ENCODE data around the gene GABARAP.

The GABARAP gene

GRCh38 chr17:7224661-7225111 is 17.6 kb downstream of the GABARAP start:
- H3K4me3 ChIP-seq, result no peak overlapping the region
- no peak for TF ChIP-seq Cebpa-rat (IDR thresholded peaks at IDR 0.05)
- no peaks in the 10 kb centered on the region for H3K9me3 ChIP-seq
- H3K36me3 ChIP-seq, result peaks cover 86% of the 10 kb centered on the region
- H4K20me1 ChIP-seq, result peaks cover 65% of the 10 kb centered on the region
- H3K4me1 ChIP-seq, result peaks cover 24% of the 10 kb centered on the region
- H3K4me2 ChIP-seq, result no peak overlapping the region
- no peaks in the 10 kb centered on the region for H3K27me3 ChIP-seq
- H3K27ac ChIP-seq, result no peak overlapping the region
- H3K9ac ChIP-seq, result no peak overlapping the region

DNA sequence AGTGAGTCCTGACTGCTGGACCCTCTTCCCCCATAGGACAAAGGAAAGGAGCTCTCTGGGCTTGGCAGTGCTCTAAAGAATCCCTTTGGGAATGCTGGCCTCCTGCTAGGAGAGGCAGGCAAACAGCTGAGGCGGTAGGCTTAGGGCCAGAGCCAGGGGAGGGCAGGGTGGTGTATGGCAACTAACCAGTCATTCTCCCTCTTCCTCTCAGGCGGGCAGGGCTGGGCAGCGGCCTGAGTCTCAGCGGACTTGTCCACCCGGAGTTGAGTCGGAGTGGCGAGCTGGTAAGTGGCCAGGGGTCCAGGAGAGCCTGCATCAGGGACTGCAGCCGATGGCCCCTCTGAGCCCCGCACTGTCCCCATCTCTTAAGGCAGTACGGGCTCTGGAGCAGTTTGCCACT is 18.1 kb downstream of the GABARAP start:
- Histone ChIP-seq H3K4me2 (no peak overlapping the region), H3K9me3 (no peaks in the 10 kb centered on the region), H3K27ac (no peak overlapping the region), H3K4me3 (no peak overlapping the region), H3K4me1 (peaks cover 30% of the 10 kb centered on the region), H3K36me3 (peaks cover 80% of the 10 kb centered on the region), H3K27me3 (no peaks in the 10 kb centered on the region), H4K20me1 (peaks cover 61% of the 10 kb centered on the region), H3K9ac (no peak overlapping the region)
- TF ChIP-seq Cebpa-rat (IDR thresholded peaks at IDR 0.05), result no peak

GRCh38 chr17:7223375-7223774 is 18.9 kb downstream of the GABARAP start:
- Histone ChIP-seq H3K9me3 (no peaks in the 10 kb centered on the region), H3K4me3 (no peak overlapping the region), H3K27me3 (no peaks in the 10 kb centered on the region), H3K27ac (no peak overlapping the region), H3K4me1 (peaks cover 37% of the 10 kb centered on the region), H3K4me2 (no peak overlapping the region), H4K20me1 (peaks cover 61% of the 10 kb centered on the region), H3K36me3 (peaks cover 73% of the 10 kb centered on the region), H3K9ac (peak overlapping the region; percentile 39; the same call in 1 of the 2 replicates)
- no peak for TF ChIP-seq Cebpa-rat (IDR thresholded peaks at IDR 0.05)

- no peak overlapping the region for H3K4me2 ChIP-seq
- H3K36me3 ChIP-seq, result peaks cover 68% of the 10 kb centered on the region
- no peak overlapping the region for H3K4me3 ChIP-seq
- no peak overlapping the region for H3K27ac ChIP-seq
- peaks cover 61% of the 10 kb centered on the region for H4K20me1 ChIP-seq
- H3K9me3 ChIP-seq, result no peaks in the 10 kb centered on the region
- TF ChIP-seq Cebpa-rat (IDR thresholded peaks at IDR 0.05), result no peak
- H3K4me1 ChIP-seq, result peaks cover 42% of the 10 kb centered on the region
- no peaks in the 10 kb centered on the region for H3K27me3 ChIP-seq
- peak overlapping the region; percentile 39; the same call in 1 of the 2 replicates for H3K9ac ChIP-seq
Measured at GRCh38 chr17:7222972-7223292, 19.3 kb downstream of the GABARAP start.

DNA sequence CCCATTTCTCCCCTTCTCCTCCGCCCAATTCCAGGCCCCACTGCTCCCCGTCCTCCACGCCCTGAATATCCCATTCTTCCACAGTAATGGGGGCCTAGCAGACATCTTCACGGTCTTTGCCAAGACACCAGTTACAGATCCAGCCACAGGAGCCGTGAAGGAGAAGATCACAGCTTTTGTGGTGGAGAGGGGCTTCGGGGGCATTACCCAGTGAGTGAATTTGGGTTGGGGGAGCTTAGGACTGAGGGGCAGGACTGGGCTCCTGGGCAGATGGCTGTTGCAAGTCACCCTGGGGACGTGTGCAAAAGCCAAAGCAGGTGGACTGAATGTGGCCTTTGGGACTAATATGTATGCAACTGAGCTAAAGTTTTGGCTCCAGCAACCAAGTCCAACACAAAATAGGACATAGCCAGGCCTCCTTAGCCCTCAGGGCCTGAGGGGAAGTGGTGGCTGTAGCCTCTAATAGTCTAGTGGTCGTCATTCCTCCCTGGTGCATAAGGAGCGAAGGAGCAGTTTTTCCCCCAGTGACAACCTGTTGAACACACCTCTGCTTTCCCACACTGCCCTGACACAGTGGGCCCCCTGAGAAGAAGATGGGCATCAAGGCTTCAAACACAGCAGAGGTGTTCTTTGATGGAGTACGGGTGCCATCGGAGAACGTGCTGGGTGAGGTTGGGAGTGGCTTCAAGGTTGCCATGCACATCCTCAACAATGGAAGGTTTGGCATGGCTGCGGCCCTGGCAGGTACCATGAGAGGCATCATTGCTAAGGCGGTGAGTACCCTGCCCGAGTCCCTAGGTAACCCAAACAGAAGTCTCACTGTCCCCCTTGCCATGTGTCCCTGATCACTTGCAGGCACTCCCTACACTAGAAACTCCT is 19.9 kb downstream of the GABARAP start:
- TF ChIP-seq Cebpa-rat (IDR thresholded peaks at IDR 0.05), result no peak
- no peak overlapping the region for H3K4me2 ChIP-seq
- H3K9me3 ChIP-seq, result no peaks in the 10 kb centered on the region
- peak overlapping the region; percentile 19; the same call in 1 of the 2 replicates for H3K9ac ChIP-seq
- H3K27me3 ChIP-seq, result no peaks in the 10 kb centered on the region
- peaks cover 58% of the 10 kb centered on the region for H4K20me1 ChIP-seq
- no peak overlapping the region for H3K4me3 ChIP-seq
- H3K4me1 ChIP-seq, result peaks cover 45% of the 10 kb centered on the region
- H3K27ac ChIP-seq, result no peak overlapping the region
- H3K36me3 ChIP-seq, result peaks cover 62% of the 10 kb centered on the region

DNA sequence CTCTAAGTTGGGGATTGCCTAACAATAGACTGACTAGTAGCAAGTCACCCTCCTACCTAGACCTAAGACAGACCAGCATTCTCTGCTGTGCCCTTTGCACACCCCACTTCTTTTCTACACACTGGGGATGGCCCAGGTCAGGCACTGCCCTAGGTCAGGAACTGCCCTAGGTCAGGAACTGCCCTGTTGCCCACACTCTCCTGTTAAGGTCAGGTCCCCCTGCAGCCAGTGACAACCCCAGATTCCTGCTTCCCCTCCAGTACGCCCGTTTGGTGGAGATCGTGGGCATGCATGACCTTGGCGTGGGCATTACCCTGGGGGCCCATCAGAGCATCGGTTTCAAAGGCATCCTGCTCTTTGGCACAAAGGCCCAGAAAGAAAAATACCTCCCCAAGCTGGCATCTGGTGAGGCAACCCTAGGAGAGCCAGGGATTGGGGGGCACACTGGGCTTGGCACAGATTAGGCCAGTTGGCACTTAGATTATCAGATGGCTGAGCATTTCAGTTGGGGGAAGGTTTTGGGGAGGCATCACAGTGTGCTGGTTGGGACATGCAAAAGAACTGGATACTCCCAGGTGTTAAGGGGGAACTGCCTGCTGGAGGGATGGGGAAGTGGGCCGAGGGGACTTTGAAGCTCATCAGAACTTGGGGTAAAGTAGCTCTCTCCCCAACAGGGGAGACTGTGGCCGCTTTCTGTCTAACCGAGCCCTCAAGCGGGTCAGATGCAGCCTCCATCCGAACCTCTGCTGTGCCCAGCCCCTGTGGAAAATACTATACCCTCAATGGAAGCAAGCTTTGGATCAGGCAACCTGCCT is 20.8 kb downstream of the GABARAP start:
- TF ChIP-seq Cebpa-rat (IDR thresholded peaks at IDR 0.05), result no peak
- H3K4me2 ChIP-seq, result peak overlapping the region; percentile 99
- no peak overlapping the region; the same call in 1 of the 2 replicates for H3K27ac ChIP-seq
- H3K4me1 ChIP-seq, result peaks cover 49% of the 10 kb centered on the region
- H3K4me3 ChIP-seq, result peak overlapping the region; percentile 99; the same call in 1 of the 2 replicates
- H3K27me3 ChIP-seq, result no peaks in the 10 kb centered on the region
- peaks cover 56% of the 10 kb centered on the region for H4K20me1 ChIP-seq
- H3K9me3 ChIP-seq, result no peaks in the 10 kb centered on the region
- peaks cover 54% of the 10 kb centered on the region for H3K36me3 ChIP-seq
- H3K9ac ChIP-seq, result peak overlapping the region; percentile 94

- Histone ChIP-seq H3K4me3 (peak overlapping the region; percentile 99), H3K9me3 (no peaks in the 10 kb centered on the region), H3K27me3 (no peaks in the 10 kb centered on the region), H3K9ac (peak overlapping the region; percentile 94), H3K4me2 (peak overlapping the region; percentile 99), H3K4me1 (peaks cover 56% of the 10 kb centered on the region), H3K27ac (peak overlapping the region; percentile 92), H4K20me1 (peaks cover 59% of the 10 kb centered on the region), H3K36me3 (peaks cover 46% of the 10 kb centered on the region)
- TF ChIP-seq Cebpa-rat (IDR thresholded peaks at IDR 0.05), result no peak
Measured at GRCh38 chr17:7220593-7221277, 21.5 kb downstream of the GABARAP start.

GRCh38 chr17:7219812-7220592 is 22.2 kb downstream of the GABARAP start, which contains the start of the genes ACADVL and DLG4:
Gene ACADVL (plus strand): TSS chr17:7219938. CDS start chr17:7219985, 47 bp downstream.
Gene DLG4 (minus strand): TSS chr17:7219836.
- Histone ChIP-seq H3K9me3 (no peaks in the 10 kb centered on the region), H3K4me3 (peak within 1 kb of the TSS; percentile 99), H3K4me1 (peaks cover 62% of the 10 kb centered on the region), H3K27me3 (no peaks in the 10 kb centered on the region), H3K9ac (peak within 1 kb of the TSS; percentile 94), H3K36me3 (peaks cover 39% of the 10 kb centered on the region), H3K27ac (peak within 1 kb of the TSS; percentile 92), H3K4me2 (peak within 1 kb of the TSS; percentile 99), H4K20me1 (peaks cover 58% of the 10 kb centered on the region)
- TF ChIP-seq Cebpa-rat (IDR thresholded peaks at IDR 0.05), result no peak

Measured in BLaER1 (cell line).